SJCRH30 (cell line): ENCODE results near the gene AGFG1. TPM values are rescaled to one million over a fixed set of nuclear protein-coding genes. Genes with fewer than 3 reads are reported as not detected.
A peak's percentile ranks its signal among the peaks of the same experiment; 100 is the strongest.

Experiments
- DNase-seq, 2 experiments: peaks; one replicate each; pipeline ENCODE4 v3.0.0-alpha.2; 2015 to 2020
- H3K27ac ChIP-seq: fragments of 250-450 bp; sonication (Bioruptor Pico); 2 replicates; pipeline ENCODE4 v1.5.1; 2020; ENCODE audit warnings: mild to moderate bottlenecking, moderate library complexity
- H3K27me3 ChIP-seq: fragments of 250-450 bp; sonication (Bioruptor Pico); 2 replicates; pipeline ENCODE4 v1.5.1; 2020; ENCODE audit warnings: mild to moderate bottlenecking, moderate library complexity
- H3K36me3 ChIP-seq: fragments of 250-450 bp; sonication (Bioruptor Pico); 2 replicates; pipeline ENCODE4 v1.5.1; 2020; ENCODE audit warnings: mild to moderate bottlenecking, moderate library complexity
- H3K4me1 ChIP-seq: fragments of 250-450 bp; sonication (Bioruptor Pico); 2 replicates; pipeline ENCODE4 v1.5.1; 2020; ENCODE audit warnings: mild to moderate bottlenecking, moderate library complexity
- H3K4me3 ChIP-seq: fragments of 250-450 bp; sonication (Bioruptor Pico); 2 replicates; pipeline ENCODE4 v1.5.1; 2020; ENCODE audit warnings: mild to moderate bottlenecking, moderate library complexity
- H3K9me3 ChIP-seq: fragments of 250-450 bp; sonication (Bioruptor Pico); replicated peaks from 2 replicates; pipeline ENCODE4 v1.5.1; 2020; ENCODE audit warnings: mild to moderate bottlenecking, moderate library complexity
- total RNA-seq: library from RNA; depleted of rRNA; stranded (reverse); fragments of >200 nt; shearing (Covaris generic); gene quantifications from 2 replicates; pipeline ENCODE4 v1.2.3, GENCODE V29; 2014; rRNA removed

Gene AGFG1
- total RNA-seq, result 76.0 and 89.9 TPM in 2 replicates

DNA sequence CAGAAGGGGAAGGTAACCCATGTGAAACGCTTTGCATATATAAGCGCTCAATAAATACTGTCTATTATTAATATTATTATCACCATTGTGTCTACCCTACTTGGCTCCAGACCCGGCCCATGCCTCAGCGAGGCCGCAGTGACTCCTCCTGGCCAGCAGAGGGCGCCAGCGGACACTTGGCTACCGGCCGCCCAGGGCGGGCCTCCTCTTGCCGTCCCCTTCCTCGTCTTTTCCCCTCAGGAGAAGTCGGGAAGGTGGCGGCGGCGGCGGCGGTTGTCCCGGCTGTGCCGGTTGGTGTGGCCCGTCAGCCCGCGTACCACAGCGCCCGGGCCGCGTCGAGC is at the start of gene AGFG1:
Gene AGFG1 (plus strand): TSS at position 233 of the 341 bp plus-strand sequence. CDS start 266 bp downstream, outside the sequence.
- peak within 1 kb of the TSS; percentile 93 for H3K4me3 ChIP-seq
- no peaks in the 10 kb centered on the region for H3K9me3 ChIP-seq
- H3K4me1 ChIP-seq, result peaks cover 8% of the 10 kb centered on the region
- no peaks in the 10 kb centered on the region for H3K27me3 ChIP-seq
- peak; percentile 83 to 89 for DNase-seq
- no peak within 1 kb of the TSS; the same call in 1 of the 2 replicates for H3K27ac ChIP-seq
- H3K36me3 ChIP-seq, result no peaks in the 10 kb centered on the region; the same call in 1 of the 2 replicates

DNA sequence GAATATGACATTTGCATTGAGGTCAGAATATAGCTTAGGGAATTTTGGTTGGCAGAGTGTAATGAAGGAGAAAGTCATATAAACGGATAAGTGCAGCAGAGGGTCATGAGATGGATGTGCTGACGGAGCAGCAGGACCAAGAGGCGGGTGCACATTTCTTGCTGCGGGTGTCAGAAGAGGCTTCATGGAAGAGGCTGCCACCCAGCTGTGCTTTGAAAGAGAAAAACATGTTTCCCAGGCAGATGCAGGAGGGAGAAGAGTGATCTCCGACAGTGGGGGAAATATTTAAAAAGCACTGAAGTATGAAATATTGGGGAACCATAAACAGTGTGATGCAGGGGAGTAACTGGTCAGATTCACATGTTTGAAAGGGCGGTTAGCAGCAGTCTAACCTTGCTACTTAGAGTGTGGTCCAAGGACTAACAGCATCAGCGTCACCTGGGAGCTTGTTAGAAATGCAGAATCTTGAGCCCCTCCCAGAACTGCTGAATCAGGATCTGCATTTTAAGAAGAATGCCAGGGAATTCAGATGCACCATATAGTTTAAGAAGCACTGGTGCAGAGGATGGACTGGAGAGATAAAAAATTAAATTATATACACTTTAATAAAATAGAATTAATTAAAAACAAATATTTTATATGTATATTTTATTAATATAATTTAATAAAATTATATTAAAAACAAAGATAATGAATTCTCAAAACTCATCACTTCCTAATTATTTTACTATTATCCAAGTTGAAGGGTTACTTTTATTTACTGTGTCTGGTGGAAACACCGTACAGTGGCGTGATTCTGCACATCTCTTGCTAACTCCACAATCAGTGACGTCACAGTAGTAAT is 48.1 kb upstream of the AGFG1 start:
- H3K4me1 ChIP-seq, result no peaks in the 10 kb centered on the region
- no peak overlapping the region for H3K4me3 ChIP-seq
- H3K36me3 ChIP-seq, result no peaks in the 10 kb centered on the region
- no peak for DNase-seq
- H3K27me3 ChIP-seq, result no peaks in the 10 kb centered on the region
- H3K27ac ChIP-seq, result no peak overlapping the region
- H3K9me3 ChIP-seq, result no peaks in the 10 kb centered on the region

DNA sequence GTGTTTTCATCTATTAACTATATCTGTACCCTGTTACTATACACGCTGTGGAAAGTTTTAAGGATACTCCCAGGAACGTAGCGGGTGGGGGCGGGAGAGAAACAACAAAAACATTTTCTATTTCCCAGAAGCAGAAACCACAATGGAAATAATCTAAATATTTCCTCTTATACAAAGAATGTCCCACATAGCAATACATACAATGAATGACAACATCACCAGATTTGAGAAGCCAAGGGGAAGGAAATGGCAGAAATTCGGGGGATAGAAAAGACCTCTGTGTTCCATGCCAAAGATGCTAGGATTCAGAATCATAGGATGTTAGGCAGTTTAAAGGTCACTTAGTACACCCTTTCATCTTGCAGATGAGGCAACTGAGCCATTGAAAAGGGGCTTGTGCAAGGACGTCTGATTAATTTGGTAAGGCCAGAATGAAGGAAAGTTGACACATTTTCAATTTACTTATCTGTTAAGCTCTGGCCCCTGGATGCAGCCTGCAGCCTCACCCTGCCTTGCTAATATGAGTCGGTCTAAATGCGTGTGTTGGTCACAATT is 43.1 kb upstream of the AGFG1 start:
- Histone ChIP-seq H3K4me1 (no peaks in the 10 kb centered on the region), H3K9me3 (peaks cover 4% of the 10 kb centered on the region), H3K27ac (no peak overlapping the region), H3K36me3 (no peaks in the 10 kb centered on the region), H3K27me3 (0 out of 2 replicates have a peak, but pooled peaks cover 3% of the 10 kb centered on the region), H3K4me3 (no peak overlapping the region)
- no peak for DNase-seq

DNA sequence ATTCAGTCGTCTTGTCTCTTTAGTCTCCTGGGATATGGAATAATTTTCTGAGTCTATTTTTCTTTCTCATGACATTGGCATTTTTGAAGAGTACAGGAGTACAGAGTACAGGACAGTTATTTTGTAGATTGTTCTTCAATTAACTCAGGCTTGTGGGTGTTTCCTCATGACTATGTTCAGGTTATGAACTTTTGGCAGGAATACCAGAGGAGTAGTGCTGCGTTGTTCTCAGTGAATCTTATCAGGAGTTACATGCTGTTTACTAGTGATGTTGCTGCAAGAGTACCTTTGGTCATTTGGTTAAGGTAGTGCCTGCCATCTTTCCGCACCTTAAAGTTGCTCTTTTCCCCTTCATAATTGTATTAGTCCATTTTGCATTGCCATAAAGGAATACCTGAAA is 41.3 kb upstream of the AGFG1 start:
- DNase-seq, result no peak
- H3K27ac ChIP-seq, result no peak overlapping the region
- H3K9me3 ChIP-seq, result peaks cover 4% of the 10 kb centered on the region
- 0 out of 2 replicates have a peak, but pooled peaks cover 3% of the 10 kb centered on the region for H3K27me3 ChIP-seq
- H3K4me1 ChIP-seq, result no peaks in the 10 kb centered on the region
- H3K4me3 ChIP-seq, result no peak overlapping the region
- H3K36me3 ChIP-seq, result no peaks in the 10 kb centered on the region

GRCh38 chr2:227433171-227433570 is 38.8 kb upstream of the AGFG1 start:
- peaks cover 4% of the 10 kb centered on the region for H3K9me3 ChIP-seq
- DNase-seq, result no peak
- H3K27ac ChIP-seq, result no peak overlapping the region
- no peak overlapping the region for H3K4me3 ChIP-seq
- H3K27me3 ChIP-seq, result 0 out of 2 replicates have a peak, but pooled peaks cover 3% of the 10 kb centered on the region
- no peaks in the 10 kb centered on the region for H3K36me3 ChIP-seq
- no peaks in the 10 kb centered on the region for H3K4me1 ChIP-seq

- H3K4me3 ChIP-seq, result no peak overlapping the region
- H3K9me3 ChIP-seq, result peaks cover 4% of the 10 kb centered on the region; the same call in 1 of the 2 replicates
- no peak overlapping the region for H3K27ac ChIP-seq
- no peaks in the 10 kb centered on the region for H3K27me3 ChIP-seq
- H3K4me1 ChIP-seq, result no peaks in the 10 kb centered on the region
- no peaks in the 10 kb centered on the region for H3K36me3 ChIP-seq
- DNase-seq, result no peak
Observed at GRCh38 chr2:227436436-227437174, 35.4 kb upstream of the AGFG1 start.

- Histone ChIP-seq H3K36me3 (no peaks in the 10 kb centered on the region), H3K4me3 (no peak overlapping the region)
Observed at GRCh38 chr2:227439214-227439613, 32.7 kb upstream of the AGFG1 start.

GRCh38 chr2:227442639-227443038 is 29.3 kb upstream of the AGFG1 start:
- Histone ChIP-seq H3K27me3 (peaks cover 8% of the 10 kb centered on the region), H3K4me1 (no peaks in the 10 kb centered on the region; the same call in 1 of the 2 replicates), H3K27ac (no peak overlapping the region), H3K9me3 (no peaks in the 10 kb centered on the region), H3K36me3 (no peaks in the 10 kb centered on the region), H3K4me3 (no peak overlapping the region)
- no peak for DNase-seq

More at GRCh38 chr2:227439214-227439613, 32.7 kb upstream of the AGFG1 start:
- DNase-seq, result no peak
- Histone ChIP-seq H3K27me3 (peaks cover 6% of the 10 kb centered on the region; the same call in 1 of the 2 replicates), H3K9me3 (no peaks in the 10 kb centered on the region), H3K4me1 (no peaks in the 10 kb centered on the region), H3K27ac (no peak overlapping the region)

DNA sequence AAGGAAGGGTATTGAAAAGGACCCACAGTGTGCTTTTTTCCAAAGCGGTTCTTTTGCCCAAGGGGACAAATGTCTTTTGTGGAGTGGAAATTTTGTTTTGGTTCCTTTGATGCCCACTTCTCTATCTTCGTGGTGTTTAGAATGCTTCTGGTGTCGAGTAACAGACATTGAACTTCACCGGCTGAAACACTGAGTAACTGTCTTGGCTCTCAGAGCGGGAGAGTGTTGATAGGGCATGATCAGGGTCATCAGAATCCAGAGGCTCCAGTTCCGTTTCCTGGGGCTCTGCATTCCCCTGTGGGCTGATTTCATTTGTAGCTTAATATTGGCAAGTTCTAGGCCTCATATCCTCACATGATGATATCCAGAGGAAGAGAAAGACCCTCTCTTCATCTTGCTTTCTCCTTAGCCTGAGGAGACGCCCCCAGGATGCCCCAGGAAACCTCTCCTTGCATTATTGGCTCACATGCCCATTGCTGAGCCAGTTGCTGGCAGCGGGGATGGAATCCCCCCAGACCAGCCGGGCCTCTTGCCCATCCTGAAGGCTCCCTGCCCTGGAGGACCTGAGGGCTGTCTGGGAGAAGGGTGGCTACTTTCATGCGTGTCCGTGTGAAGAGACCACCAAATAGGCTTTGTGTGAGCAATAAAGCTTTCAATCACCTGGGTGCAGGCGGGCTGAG is 27.9 kb upstream of the AGFG1 start:
- no peaks in the 10 kb centered on the region for H3K9me3 ChIP-seq
- H3K36me3 ChIP-seq, result no peaks in the 10 kb centered on the region
- no peaks in the 10 kb centered on the region; the same call in 1 of the 2 replicates for H3K4me1 ChIP-seq
- no peak overlapping the region for H3K27ac ChIP-seq
- H3K4me3 ChIP-seq, result no peak overlapping the region
- DNase-seq, result no peak
- H3K27me3 ChIP-seq, result peaks cover 8% of the 10 kb centered on the region

- H3K4me1 ChIP-seq, result no peaks in the 10 kb centered on the region; the same call in 1 of the 2 replicates
- no peak overlapping the region for H3K27ac ChIP-seq
- no peaks in the 10 kb centered on the region for H3K36me3 ChIP-seq
- H3K27me3 ChIP-seq, result peaks cover 8% of the 10 kb centered on the region
- no peak overlapping the region for H3K4me3 ChIP-seq
- H3K9me3 ChIP-seq, result no peaks in the 10 kb centered on the region
- no peak for DNase-seq
Observed at GRCh38 chr2:227447606-227448005, 24.4 kb upstream of the AGFG1 start.

DNA sequence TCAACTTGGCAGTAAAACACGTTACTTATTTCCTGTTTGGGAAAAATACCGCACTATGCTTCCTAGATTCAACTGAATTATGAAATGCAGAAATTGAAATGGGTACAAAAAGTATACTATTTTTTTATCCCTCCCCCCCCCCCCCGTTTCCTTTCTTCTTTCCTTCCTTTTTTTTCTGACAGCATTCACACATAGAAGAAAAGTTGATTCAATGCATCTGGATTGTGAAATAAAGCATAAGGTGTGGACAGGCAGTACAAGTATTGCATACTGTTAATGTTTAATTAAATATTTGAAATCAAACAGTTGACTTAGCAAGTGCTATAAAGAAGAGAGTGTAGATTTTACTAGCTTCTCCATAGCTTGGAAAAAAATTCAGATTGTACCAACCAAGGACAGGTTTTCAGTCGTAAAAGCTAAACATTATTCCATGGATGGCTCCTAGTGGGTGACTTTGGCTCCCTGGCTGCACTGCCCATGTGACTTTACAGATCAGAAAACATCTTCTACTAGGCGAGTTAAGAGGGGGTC is 21.6 kb upstream of the AGFG1 start:
- Histone ChIP-seq H3K36me3 (no peaks in the 10 kb centered on the region), H3K4me3 (no peak overlapping the region), H3K27me3 (peaks cover 3% of the 10 kb centered on the region; the same call in 1 of the 2 replicates), H3K9me3 (no peaks in the 10 kb centered on the region), H3K4me1 (no peaks in the 10 kb centered on the region; the same call in 1 of the 2 replicates), H3K27ac (no peak overlapping the region)
- DNase-seq, result no peak

DNA sequence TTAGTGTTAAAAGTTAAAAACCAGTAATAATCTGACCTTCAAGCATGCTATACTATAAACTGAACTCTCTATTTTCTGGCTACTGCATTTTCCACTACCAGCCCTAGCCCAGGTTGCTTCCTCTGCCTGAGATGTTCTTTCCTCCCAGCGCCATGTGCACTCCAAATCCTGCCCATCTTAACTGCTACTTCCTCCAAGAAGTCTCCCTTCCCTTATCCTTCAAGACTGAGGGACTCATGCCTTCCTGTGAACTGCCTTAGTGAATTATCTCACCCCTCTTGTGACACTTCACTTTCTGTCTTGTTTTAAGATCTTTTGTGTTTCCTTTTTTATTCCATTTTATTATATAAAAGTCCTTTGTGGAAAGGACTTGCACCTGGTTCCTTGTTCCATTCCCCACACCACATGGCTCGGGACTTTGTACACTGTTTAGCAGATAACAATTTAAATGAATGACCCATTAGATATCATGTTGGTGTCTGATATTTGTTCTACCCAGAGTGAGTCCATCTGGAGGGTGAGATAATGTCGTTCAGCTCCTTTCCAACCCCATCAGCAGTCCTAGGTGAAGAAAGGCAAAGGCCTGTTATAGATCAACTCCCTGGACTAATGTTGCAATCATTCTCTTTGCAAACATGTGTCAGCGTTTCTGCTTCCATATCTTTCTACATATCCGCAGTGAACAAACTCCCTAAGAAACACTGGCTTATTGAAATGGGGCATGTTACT is 20.9 kb upstream of the AGFG1 start:
- Histone ChIP-seq H3K4me3 (no peak overlapping the region), H3K27ac (no peak overlapping the region), H3K27me3 (peaks cover 3% of the 10 kb centered on the region; the same call in 1 of the 2 replicates), H3K4me1 (no peaks in the 10 kb centered on the region; the same call in 1 of the 2 replicates), H3K36me3 (no peaks in the 10 kb centered on the region), H3K9me3 (no peaks in the 10 kb centered on the region)
- DNase-seq, result no peak

DNA sequence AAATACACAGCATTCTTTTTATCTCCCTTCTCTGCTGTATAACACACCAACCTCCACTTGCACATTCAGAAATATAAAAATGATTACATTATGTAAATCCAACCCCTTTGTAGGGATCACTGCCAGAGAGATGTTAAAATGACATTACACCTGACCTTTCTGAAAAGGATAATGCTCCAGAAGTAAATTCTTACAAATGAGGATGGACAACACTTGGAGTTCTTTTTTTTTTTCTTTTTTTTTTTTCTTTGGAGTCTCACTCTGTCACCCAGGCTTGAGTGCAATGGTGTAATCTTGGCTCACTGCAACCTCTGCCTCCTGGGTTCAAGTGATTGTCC is 20.3 kb upstream of the AGFG1 start:
- no peaks in the 10 kb centered on the region; the same call in 1 of the 2 replicates for H3K4me1 ChIP-seq
- DNase-seq, result no peak
- no peak overlapping the region for H3K4me3 ChIP-seq
- H3K27ac ChIP-seq, result no peak overlapping the region
- no peaks in the 10 kb centered on the region for H3K9me3 ChIP-seq
- H3K27me3 ChIP-seq, result peaks cover 3% of the 10 kb centered on the region; the same call in 1 of the 2 replicates
- no peaks in the 10 kb centered on the region for H3K36me3 ChIP-seq

- H3K4me3 ChIP-seq, result no peak overlapping the region
- no peaks in the 10 kb centered on the region for H3K36me3 ChIP-seq
- H3K9me3 ChIP-seq, result no peaks in the 10 kb centered on the region
- no peak overlapping the region for H3K27ac ChIP-seq
- no peaks in the 10 kb centered on the region for H3K4me1 ChIP-seq
- no peak for DNase-seq
- H3K27me3 ChIP-seq, result no peaks in the 10 kb centered on the region
Observed at GRCh38 chr2:227453810-227454209, 18.1 kb upstream of the AGFG1 start.
